Kidney tubule cell (primary cell): ENCODE results near the gene SMG9.

Experiments
- DNase-seq: peaks from one replicate; pipeline ENCODE4 v3.0.0-alpha.2; 2018; ENCODE audit warnings: low spot score

SMG9 gene

DNA sequence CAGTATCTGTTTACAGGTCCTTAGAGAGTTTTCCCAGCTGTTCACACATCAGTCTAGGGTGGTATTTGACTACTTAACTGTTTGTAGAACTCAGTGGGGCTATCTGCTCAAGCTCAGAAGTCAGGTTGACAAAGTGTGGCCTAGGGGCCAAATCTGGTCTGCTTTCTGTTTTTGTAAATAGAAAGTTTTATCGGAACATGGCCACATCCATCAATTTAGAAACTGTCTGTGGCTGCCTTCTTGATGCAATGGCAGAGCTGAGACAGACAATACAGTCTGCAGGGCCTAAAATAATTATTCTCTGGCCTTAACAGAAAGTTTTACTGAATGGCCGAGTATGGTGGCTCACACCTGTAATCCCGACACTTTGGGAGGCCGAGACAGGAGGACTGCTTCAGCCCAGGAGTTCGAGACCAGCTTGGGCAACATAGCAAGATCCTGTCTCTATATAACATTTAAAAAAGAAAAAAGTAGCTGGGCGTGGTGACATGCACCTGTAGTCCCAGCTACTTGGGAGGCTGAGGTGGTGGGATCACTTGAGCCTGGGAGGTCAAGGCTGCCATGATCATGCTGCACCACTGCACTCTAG is 2.4 kb downstream of the SMG9 start:
- no peak for DNase-seq

DNA sequence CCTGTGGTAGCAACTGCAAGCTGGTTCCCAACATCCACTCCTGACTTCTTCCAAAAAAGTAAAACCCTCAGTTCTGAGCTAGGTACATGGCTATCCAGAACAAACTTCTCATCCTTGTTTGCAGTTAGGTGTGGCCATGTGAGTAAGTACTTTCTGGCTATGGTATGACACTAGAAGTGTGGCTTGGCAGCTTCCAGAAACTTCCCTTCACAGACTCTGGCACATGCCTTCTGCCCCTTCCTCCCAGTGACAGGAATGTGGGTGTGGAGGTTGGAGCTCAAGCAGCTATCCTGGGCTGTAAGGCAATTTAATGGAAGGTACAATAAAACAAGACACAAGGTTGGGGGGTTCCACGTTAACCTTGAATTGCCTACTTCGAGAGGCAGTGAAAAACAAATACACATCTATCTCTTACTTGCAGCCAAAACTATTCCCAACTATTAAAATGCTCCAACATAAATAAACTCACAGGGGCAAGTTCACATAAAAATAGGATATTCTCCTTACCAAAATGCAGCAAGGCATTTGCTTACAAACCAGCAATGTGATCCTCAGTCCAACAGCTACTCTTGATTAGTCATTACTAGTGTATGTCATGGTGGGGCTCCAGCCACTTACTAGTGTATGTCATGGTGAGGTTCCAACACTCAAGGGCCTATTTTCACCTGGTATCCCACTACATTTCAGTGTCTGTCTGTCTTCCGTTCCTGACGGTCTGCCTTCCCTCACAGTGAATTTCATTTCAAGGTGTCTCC is 3.1 kb downstream of the SMG9 start:
- DNase-seq: peak; percentile 22

DNA sequence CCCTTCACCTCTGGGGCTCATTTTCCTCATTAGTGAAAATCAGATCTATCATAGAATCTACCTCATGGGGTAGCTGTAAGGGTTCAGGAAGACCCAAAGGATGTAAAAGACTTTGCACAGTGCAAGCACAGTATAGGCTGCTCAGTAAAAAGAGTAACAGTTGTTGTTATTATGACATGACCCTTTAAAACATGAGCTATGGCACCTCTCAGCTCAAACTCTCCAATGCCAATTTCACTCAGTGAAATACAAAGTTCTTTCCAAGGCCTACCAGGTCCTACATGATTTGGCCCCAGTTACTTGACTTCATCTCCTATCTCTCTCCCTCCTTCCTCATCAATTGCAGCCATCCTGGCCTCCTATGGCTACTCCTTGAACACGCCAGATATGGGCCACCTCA is 4.9 kb downstream of the SMG9 start:
- no peak for DNase-seq

DNA sequence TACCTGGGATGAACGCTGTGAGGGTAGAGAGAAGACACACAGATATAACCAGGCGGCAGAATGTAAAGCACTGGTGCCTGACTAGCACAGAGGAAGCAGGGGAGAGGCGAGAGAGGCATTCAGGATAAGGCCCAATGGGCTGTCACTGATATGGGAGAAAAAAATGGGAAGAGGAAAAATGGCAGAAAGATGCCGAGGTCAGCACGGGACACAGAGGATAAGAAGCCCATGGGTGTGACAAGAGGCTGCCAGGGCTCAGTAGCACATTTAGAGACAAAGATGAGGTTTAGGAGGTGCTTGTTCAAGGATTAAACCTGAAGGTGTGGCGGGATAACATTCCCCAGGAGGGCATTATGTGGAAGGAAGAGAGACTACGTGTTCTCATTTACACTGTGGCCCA is 5.6 kb downstream of the SMG9 start:
- no peak for DNase-seq

DNA sequence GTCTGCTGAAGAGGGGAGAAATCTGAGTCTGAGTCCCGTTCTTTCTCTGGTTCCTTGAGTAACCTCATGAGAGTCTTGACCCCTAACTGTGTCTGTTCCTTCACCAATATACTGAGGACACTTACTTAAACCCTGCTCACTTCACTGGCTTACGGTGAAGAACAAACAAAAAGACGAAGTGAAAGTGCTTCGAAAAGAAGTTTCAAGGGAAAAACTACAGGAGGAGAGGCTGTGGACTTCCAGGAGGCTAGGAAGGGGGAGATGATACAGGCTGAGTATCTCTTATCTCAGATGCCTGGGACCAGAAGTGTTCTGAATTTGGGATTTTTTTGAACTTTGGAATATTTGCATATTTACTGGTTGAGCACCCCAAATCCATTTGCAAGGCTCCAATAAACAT is 6.1 kb downstream of the SMG9 start:
- DNase-seq: no peak

DNA sequence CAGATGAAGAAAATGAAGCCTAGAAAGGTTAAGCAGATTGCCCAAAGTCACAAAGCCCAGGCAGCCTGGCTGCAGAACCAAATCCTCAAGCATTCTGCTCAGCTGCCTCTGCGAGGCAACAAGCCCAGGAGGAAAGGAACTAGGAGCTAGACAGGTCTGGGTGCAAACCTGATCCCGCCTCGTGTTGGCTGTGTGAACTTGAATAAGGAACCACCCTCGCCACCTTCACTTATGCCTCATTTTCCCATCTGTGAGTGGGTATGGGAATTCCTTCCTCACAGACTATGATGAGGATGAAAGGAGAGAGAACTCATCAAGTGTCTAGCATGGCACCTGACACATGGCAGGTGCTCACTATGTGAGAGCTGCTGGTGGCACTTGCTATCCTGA is 6.6 kb downstream of the SMG9 start:
- no peak for DNase-seq

DNA sequence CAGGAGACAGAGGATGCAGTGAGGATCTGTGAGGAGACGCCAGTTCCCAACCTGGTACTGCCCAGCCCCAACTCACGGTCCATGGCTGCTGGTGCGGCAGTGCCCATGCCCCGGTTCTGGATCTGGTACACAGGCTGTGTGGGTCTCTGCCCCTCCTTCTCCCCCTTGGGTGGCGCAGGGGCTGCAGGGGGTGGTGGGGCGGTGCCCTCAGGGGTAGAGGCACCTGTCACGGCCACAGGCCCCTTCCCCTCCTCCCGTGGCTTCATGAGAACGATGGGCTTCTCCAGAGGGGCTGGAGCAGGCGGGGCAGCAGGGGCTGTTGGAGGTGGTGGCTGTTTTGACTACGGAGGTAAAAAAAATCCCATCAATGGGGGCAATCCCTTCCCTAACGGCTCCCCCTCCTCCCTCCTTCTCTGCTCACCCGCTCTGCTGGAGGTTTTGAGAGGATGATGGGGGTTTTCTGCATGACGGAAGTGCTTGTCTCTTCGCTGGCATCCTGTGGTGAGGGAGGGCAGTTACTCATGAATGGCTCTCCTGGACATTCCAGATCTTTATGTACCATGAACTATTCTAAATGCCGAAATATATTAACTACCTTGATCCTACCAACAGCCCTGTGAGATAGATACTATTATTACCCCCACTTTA is 7.1 kb downstream of the SMG9 start:
- no peak for DNase-seq

DNA sequence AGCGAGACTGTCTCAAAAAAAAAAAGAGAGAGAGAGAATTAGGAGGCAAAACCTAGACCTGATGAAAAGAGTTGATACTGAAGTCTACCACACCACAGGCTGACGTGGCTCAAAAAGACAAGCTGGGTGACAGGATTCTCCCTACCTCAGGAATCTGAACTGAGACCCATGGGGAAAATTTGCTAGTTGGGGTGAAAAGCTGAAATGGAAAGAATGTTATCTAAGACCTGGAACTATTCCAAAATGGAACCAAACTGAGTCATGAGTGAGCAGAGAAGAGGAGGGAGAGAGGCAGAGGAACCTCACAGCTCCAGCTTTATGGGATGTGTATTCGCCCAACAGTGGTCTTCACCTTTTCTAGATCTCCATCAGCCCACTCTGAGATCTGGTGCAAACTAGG is 11.7 kb downstream of the SMG9 start:
- peak; percentile 20 for DNase-seq

DNA sequence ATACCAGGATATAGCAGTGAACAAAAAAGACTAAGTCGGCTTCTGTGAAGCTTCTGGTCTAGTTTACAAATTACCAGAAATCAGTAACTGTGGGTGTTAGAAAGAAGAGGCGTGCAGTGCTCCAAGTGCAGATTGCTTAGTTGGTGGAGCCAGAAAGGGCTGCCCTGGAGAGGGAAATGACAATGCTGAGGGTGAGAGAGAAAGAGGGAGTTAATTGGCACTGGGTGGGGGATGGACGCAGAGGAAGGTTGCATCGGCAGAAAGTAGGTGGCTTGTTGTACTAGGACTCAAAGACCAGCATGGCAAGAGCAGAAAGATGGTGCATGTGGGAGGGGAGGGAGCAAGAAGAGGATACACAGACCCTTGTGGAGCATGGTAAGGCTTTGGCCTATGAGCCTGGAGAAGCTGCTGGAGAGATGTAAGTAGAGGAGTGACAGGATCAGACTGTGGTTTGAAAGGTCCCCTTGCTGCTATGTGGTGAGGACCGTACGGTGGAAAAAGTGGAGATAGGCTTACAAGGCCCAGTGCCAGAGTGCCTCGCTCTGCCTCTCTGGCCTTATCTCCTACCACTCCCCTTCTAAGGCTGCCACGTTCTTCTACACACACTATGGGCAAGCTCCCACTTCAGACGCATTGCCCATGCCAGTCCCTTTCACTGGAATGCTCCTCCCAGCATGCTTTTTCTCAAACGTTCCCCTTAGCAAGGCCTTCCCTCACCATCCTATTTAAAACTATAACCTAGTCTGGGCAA is 13.5 kb downstream of the SMG9 start:
- no peak for DNase-seq

DNA sequence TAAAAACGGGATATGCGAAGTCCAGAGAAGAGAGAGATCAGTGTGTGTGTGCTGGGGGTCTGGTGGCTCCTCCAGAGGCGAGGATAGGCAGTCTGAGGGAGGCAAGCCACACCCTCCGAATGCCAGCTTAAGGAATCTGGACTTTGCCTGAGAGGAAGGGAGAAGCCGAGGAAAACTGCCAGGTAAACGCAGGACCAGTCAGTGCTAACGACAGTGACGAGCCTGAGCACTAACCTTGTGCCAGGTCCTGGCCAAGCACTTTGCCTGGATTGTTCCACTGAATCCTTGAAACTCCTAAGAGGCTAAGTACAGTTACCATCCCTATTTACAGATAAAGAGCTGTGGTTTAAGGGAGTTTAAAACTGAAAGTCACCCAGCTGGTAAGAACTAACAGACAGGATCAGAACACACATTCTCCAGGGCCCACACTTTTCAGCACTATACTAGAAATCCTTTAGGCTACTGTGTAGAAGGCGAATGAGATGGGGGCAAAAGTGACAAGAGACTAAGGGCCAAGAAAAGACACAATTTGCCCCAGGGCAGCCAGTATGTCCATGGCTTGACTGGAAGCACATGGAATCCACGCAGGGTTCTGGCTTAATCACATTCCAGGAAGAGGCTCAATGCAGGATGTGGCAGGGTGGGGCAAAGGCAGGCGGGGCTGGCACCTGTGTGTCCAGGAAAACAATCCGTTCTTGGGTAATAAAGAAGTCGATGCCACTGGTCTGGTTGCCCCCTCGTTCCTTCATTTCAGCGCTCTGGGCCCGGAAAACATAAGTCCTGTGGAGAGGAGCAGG is 15.1 kb downstream of the SMG9 start:
- DNase-seq: peak; percentile 40

DNA sequence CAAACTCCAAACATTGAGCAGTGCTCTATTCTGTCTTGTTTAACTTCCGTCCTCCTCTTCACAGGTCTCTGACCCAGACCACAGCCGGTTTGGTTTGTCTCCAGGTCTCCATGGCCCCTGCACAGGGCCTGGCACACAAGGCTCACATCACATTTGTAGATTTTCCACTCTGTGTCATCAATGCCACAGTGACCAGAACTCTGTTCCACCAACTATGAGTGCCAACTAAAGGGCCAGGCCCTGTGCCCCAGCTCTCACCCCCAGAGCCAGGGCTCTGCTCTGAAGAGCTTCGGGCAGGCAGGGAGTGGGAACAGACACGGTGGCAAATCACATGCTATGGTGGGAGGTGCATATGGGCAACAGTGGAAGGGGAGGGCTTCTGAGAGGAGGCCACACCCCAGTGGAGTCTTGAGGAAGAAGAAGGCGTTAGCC is 16.0 kb downstream of the SMG9 start:
- DNase-seq: no peak

DNA sequence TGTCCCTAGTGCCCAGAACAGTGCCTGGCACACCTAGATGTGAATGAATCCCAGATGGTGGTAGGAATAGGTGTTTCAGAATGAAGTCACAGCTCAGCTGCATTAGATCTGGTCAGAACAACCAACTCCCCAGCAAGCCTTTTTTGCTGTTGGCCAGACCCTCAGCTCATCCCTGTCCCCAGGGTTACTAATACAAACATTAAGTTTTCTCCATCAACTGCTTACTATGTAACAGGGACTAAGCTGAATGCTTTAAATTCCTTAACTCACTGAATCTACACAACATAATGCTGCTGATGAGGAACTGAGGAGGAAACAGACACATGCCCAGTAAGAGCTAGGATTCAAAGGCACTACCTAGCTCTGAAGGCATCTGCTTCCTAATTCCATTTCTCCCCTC is 18.8 kb downstream of the SMG9 start:
- DNase-seq: peak; percentile 47

DNA sequence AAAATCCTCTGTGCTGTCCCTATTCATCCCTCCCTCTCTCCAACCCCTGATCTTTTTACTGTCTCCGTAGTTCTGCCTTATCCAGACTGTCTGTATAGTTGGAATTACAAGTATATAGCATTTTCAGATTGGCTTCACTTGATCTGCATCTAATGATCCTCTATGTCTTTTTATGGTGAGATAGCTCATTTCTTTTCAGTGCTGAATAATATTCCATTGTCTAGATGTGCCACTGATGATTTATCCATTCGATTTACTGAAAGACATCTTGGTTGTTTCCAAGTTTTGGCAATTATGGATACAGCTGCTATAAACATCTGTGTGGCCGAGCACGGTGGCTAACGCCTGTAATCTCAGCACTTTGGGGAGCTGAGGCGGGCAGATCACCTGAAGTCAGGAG is 19.7 kb downstream of the SMG9 start:
- no peak for DNase-seq

DNA sequence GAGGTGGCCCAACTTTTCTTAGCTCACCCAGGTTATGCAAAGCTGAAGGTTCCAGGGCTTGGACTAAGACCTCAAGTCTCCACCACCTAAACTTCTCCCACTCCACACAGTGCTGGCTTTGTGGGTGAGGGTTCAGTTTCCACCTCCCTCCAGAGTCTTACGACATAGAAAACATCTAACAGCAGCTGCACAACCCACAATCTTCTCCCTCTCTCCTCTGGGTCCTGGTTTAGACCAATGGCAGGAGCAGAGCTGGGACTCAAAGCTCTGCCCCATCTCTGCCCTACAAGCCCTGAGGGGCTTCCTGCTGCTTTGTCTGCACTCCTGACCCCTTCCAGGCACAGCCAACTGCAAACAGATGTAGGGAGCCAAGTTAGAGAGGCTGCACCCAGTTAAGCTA is 22.9 kb downstream of the SMG9 start:
- DNase-seq: no peak

DNA sequence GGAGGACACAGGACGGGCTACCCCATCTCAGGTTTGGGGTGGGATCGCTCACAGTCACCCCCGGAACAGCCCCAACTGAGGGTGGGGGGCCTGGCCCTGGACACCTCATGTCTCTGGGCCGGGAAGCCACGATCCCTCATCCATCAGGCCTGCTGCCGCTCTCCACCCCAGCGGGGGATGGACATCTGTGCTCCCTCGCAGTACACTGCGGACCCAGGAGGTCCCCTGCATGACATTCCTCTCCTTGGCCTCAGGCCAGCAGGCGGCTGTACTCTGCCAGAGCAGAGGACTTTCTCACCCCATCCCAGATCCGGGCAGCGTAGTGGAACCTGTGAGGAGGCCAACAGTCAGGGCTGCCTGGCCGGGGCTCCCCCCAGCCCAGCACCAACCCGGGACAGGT is 23.4 kb downstream of the SMG9 start:
- DNase-seq: no peak

DNA sequence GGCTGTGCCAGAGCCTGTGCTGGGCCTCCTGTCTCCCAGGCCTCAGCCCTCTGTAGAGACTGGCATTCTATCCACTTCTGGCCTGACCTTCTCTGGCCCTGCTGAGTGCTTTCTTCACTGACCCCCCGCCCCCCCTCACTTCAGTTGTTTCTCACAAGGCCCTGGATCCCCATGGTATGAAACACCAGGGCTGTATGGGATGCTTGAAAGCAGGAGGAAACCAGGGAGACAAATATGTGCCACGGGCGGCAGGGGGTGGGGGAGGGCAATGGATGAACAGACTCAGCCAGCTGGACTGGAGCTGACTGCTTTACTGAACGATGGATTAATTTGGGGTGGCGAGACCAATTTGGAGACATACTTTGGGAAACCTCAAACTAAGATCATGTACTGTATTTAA is 24.8 kb downstream of the SMG9 start:
- DNase-seq: no peak

DNA sequence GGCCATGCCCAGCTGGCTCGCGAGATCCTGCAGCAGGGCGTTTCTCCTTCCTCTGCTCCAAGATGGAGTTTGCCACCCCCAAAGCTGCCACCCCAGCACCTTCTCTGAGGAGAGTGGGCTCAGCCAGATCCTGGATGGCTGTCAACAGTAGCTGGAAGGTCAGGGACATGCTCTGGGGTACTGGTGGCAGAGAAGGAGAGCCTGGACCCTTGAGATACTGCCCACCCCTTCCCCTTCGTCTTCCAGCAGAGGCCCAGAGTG is 27.2 kb downstream of the SMG9 start:
- DNase-seq: no peak

DNA sequence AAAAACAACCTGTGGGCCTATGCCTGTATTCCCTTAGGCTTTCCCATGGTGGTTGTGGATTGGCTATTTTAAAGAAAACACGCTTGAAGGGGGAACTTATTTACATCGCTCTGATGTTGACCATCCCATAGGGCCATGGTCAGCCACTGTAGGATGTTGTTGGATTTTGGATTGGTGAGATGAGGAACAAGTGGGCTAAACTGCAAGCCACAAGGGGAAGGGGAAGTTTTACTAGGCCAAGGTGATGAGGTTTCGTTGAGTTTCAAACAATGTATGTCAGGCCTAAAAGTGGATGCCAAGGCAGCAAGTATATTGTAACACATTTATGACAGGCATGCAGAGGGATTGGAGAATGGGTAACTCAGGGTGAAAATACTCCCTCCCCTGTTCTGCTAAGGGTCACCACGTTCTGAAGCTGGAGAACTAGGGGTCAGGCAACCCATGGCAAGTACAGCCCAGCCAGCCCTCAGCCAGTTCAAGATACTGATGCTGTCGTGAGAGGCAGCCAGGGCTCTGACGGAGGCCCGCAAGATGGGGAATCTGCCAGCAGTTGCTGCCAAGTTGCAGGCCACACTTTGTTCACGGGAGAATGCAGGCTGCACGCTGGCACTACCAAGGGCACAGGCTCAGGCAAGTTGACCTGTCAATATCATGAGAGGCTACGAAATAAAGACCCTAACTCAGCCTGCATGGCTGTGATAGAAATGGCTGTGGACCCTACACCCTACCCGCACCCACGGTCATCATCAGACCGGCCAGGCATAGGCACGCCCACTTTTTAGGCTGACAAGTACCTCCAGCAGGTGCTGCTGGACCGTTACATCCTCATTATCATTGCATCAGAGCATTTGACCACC is 27.8 kb downstream of the SMG9 start:
- no peak for DNase-seq

DNA sequence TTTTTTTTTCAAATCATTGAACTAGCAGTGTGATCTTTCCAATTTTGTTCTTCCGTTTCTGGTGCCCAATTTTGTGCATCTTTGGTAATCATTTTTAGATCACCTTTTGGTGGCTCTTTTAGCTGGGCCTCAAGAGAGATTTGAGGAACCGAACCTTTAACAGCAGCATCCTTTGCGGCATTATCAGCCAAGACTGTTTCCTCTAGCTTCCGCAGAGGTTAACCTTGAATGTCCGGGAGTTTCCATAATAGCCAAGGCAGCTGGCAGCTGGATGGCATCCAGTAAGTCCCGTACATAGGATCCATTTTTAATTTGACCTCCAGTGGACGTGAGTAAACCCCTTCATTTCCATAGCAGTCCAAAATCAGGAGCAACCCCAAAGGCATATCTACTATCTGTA is 29.3 kb downstream of the SMG9 start:
- no peak for DNase-seq

DNA sequence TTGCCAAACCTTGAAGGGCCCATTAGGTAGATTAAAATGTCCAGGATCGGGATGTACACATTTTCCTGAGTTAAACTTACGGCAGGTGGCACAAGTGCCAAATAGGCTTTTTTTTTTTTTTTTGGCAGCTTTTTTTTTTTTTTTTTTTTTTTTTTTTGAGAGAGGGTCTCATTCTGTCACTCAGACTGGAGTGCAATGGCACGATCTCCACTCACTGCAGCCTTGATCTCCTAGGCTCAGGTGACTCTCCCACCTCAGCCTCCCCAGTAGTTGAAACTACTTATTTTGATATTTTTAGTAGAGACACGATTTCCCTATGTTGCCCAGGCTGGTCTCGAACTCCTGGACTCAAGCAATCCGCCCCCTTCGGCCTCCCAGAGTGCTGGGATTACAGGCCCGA is 29.9 kb downstream of the SMG9 start:
- no peak for DNase-seq

DNA sequence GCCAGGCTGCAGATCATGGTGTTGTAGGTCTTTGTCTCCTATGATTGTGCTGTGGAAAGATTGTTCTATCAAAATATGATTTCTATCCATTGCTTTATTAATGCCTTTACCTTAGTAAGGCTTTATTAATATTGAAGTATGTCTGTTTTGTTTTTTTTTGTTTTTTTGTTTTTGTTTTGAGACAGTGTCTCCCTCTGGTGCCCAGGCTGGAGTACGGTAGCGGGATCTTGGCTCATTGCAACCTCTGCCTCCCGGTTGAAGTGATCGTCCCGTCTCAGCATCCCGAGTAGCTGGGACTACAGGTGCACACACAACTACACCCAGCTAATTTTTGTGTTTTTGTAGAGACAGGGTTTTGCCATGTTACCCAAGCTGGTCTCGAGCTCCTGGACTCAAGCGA is 31.2 kb downstream of the SMG9 start:
- no peak for DNase-seq
